GM10266 (cell line): ENCODE results near the gene C15orf39.
A peak's percentile ranks its signal among the peaks of the same experiment; 100 is the strongest.

Experiments used
- DNase-seq: peaks from one replicate; pipeline ENCODE4 v3.0.0; 2012; ENCODE audit errors: extremely low spot score
- TF ChIP-seq, protein P1 (sequence below): IDR thresholded peaks from 2 replicates; pipeline ENCODE4 v1.5.1; 2012; ENCODE audit warnings: mild to moderate bottlenecking, low read depth; ENCODE audit not compliant: control insufficient read depth, insufficient read depth; ENCODE audit errors: missing control alignments

The C15orf39 gene

DNA sequence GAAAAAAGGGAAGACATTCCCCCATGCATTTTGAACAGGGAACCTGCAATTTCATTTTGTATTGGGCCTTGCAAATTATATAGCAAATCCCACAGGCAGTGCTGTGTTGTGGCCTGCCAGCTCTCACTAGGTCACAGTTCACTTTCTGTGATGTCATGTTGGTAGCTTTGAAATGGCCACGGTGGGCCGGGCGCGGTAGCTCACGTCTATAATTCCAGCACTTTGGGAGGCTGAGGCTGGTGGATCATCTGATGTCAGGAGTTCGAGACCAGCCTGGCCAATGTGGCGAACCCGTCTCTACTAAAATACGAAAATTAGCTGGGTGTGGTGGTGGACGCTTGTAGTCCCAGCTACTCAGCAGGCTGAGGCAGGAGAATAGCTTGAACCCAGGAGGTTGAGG, 27.0 kb upstream of the C15orf39 start:
- no peak for DNase-seq
- TF ChIP-seq, protein P1, sequence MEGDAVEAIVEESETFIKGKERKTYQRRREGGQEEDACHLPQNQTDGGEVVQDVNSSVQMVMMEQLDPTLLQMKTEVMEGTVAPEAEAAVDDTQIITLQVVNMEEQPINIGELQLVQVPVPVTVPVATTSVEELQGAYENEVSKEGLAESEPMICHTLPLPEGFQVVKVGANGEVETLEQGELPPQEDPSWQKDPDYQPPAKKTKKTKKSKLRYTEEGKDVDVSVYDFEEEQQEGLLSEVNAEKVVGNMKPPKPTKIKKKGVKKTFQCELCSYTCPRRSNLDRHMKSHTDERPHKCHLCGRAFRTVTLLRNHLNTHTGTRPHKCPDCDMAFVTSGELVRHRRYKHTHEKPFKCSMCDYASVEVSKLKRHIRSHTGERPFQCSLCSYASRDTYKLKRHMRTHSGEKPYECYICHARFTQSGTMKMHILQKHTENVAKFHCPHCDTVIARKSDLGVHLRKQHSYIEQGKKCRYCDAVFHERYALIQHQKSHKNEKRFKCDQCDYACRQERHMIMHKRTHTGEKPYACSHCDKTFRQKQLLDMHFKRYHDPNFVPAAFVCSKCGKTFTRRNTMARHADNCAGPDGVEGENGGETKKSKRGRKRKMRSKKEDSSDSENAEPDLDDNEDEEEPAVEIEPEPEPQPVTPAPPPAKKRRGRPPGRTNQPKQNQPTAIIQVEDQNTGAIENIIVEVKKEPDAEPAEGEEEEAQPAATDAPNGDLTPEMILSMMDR, result no peak

DNA sequence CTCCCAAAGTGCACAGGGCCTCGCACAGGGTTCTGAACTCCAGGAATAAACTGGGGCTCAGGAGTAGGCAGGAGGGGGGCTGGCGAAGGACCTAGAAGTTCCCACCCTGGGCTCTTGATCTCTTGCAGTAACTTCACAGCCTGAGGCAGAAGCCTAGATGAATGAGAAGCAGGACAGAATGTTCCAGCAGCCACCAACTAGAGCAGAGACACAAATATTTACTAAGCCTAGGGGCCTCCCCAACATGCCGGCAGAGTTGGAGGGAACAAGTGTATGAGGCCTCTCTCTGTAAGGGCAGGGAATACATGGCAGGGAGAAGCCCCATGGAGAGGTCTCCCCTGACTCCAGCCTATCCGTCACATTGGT, 25.3 kb upstream of the C15orf39 start:
- TF ChIP-seq, protein P1, result no peak
- DNase-seq, result no peak

DNA sequence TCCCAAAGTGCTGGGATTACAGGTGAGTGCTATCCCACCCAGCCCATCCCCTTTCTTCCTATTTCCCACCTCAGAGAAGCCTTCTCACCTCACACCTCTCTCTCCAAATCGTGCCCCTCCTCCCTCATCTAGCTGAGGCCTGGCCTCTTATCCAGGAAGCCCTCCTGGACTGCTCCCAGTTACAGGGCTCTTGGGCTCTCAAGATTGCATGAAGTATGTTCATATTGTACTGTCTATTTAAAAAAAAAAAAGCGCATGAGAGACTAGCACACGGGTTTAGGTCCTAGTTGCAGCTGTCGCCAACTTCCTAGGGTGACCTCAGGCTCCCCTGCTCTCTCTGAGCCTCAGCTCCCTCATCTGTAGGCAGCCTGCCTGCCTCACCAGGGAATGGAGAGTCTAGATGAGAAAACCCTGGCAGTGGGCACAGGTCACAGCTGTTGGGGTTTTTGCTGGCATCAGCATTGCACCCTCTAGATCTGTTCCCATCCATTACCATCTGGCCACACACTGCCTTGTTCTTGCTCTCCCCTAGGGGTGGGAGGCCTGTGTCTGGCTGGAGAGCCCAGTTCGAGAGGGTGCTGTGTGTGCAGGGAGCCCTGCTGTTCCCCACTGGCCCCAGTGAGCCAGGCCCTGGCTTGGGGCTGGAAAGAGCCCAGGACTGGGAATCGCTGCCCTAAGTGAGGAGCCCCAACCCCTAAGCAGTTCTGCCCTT, 24.2 kb upstream of the C15orf39 start:
- TF ChIP-seq, protein P1, result no peak
- DNase-seq, result peak; percentile 44

DNA sequence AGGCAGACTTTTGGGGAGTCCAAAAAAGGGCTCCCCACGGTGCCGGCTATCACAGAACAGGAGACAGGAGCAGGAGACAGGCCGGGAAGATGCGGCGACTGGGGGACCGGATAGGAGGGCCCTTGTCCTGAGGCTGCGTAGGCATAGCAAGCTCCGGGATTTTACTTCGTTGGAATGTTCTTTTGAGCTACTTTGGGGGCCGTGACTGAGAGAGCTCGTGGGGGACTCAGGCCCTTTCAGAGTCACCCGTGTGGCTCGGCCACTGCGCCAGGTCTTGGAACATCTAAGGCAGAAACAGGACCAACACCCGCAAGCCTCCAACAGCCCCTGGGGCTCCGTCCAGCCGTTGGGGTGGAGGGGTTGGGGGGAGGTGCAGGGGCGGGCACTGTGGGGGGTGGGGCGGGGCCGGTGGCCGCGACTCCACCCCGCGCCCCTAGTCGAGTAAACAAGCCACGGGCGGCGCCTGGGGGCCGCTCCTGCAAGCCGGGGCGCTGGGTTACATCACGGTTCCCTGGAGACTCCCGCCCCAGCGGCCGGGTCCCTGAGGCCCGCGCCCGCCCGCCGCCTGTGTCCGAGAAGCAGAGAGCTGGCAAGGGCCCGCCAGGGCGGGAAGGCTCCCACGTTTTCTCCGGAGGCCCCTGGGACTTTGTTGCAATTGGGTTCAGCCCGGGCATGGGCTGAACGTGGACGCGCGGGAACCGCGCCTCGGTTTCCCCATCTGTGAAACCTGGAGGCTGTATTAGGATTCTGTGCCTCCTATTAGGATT, 23.3 kb upstream of the C15orf39 start:
- TF ChIP-seq, protein P1, result no peak
- peak; percentile 46 for DNase-seq

DNA sequence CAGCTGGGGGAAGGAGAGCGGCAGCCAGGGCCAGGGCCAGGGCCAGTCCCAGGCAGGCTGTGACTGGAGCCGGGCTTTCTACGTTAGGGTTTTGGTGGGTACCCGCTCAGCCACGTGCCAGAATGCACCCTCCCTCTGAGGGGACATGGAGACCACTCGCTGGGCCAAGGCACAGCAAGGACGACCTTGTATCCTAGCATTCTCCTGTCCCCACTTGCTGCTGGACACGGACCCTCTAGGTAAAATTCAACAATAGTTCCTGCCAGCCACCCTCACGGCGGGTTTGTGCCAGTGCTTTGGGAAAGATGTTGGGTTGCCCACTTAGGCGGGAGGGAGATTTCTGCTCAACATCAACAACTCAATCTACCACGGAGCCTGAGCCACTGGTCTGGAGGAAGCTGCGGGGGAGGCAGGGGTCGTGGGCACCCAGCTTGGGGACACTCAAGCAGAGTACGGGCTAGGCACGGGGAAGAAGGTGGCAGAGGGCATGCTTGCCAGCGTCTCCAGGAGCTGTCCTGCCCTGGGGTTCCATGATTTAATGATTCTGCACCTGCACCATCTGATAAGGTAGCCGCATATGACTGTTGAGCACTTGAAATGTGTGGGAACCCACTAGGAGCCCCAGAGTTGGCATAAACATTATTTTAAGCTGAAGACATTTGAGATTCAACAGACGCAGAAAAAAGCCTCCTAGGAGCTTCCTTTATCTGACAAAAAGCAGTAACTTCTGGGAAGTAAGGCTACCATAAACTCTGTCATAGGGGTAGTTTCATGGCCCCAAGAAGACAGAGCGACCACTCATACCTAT, 22.5 kb upstream of the C15orf39 start:
- TF ChIP-seq, protein P1, result no peak
- no peak for DNase-seq

DNA sequence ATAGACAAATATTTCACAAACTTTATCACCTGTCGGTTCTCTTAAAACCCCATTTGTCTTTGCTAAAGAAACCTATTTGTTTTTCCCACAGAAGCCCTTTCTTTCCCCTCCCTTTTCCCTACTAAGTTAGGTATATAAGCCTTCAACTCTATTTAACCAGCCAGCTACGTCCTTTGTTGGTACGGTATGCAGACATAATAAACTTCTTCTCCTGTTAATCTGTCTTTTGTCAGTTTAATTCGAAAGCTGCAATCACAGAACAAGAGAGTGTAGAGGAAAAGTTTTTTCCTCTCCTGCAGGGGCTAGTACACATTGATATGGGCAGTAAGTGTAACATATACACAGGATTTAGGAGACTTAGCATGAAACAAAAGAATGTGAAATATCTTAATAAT, 21.9 kb upstream of the C15orf39 start:
- TF ChIP-seq, protein P1, result no peak
- no peak for DNase-seq
